Prostate gland (tissue), 2 donors: ENCODE data around the gene ACBD5.

Experiments used
- POLR2A ChIP-seq: fragments of 450-650 bp; IDR thresholded peaks from one replicate; pipeline ENCODE4 v1.6.1; 2016; ENCODE audit warnings: antibody characterized with exemption, mild to moderate bottlenecking
- TF ChIP-seq, protein P1 (sequence below), 4 experiments: fragments of 200-600 bp in 2 of 4; fragments of 450-650 bp in 2 of 4; sonication (generic) in 2 of 4; IDR thresholded peaks; 1 replicate in 3 of 4; 2 replicates in 1 of 4; pipeline ENCODE4 v1.5.1; 2016 to 2019; ENCODE audit warnings: antibody characterized with exemption in 4 of 4, mild to moderate bottlenecking in 2 of 4, moderate library complexity in 2 of 4

DNA sequence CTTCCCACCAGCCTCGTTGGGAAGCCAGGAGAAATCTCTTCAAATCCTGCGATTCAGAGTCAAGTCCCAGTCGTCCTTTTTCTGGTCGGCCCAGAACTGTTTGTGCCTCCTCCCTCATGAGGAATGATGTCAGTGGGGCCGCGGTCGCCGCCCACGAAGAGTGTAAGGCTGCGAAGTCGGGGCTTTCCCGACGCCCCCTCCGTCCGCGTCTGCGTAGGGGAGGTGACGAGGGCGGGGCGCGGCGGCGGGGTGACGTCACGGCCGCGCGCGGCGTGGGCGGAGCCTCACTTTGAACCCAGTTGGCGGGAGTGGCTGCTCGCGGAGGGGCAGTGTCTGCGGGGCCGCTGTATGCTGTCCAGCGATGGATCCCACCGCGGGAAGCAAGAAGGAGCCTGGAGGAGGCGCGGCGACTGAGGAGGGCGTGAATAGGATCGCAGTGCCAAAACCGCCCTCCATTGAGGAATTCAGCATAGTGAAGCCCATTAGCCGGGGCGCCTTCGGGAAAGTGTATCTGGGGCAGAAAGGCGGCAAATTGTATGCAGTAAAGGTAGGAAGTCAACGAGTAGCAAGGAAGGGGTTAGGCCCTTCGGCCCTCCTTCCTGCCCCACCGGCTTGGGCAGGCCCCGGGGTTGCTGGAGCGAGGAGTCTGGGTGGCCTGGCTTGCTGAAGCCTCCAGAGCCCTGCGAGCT lies 85.4 kb downstream of the ACBD5 start, which contains the start of gene MASTL:
- TF ChIP-seq, protein P1, sequence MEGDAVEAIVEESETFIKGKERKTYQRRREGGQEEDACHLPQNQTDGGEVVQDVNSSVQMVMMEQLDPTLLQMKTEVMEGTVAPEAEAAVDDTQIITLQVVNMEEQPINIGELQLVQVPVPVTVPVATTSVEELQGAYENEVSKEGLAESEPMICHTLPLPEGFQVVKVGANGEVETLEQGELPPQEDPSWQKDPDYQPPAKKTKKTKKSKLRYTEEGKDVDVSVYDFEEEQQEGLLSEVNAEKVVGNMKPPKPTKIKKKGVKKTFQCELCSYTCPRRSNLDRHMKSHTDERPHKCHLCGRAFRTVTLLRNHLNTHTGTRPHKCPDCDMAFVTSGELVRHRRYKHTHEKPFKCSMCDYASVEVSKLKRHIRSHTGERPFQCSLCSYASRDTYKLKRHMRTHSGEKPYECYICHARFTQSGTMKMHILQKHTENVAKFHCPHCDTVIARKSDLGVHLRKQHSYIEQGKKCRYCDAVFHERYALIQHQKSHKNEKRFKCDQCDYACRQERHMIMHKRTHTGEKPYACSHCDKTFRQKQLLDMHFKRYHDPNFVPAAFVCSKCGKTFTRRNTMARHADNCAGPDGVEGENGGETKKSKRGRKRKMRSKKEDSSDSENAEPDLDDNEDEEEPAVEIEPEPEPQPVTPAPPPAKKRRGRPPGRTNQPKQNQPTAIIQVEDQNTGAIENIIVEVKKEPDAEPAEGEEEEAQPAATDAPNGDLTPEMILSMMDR (IDR thresholded peaks at IDR 0.05) = peak in 1 of 4 experiments; percentile 7
- peak; percentile 91 for TF ChIP-seq POLR2A
